ENCODE data around the gene STX2.

DNA sequence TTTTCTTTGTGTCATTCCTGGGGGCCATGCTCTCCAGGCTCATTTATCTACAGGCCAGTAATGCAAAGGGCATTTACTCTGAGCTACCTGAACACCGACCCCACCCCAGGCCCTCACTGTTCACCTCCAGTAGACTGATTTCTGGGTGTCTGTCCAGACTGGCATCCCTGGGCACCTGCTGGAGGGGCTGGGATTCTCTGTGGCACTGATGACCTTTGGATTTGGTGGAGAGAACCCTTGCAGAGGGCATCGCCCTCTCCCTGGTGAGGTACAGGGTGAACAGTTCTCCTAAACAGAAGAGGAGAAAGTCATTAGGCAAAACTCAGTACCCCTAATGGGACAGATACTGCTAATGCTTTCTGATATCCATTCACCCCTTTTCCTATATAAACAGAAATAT, 95.9 kb downstream of the STX2 start:
- TF ChIP-seq, protein P1, sequence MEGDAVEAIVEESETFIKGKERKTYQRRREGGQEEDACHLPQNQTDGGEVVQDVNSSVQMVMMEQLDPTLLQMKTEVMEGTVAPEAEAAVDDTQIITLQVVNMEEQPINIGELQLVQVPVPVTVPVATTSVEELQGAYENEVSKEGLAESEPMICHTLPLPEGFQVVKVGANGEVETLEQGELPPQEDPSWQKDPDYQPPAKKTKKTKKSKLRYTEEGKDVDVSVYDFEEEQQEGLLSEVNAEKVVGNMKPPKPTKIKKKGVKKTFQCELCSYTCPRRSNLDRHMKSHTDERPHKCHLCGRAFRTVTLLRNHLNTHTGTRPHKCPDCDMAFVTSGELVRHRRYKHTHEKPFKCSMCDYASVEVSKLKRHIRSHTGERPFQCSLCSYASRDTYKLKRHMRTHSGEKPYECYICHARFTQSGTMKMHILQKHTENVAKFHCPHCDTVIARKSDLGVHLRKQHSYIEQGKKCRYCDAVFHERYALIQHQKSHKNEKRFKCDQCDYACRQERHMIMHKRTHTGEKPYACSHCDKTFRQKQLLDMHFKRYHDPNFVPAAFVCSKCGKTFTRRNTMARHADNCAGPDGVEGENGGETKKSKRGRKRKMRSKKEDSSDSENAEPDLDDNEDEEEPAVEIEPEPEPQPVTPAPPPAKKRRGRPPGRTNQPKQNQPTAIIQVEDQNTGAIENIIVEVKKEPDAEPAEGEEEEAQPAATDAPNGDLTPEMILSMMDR (conservative IDR thresholded peaks at IDR 0.05 in 1 of 2, IDR thresholded peaks at IDR 0.05 in 1 of 2; ENCODE audit: low read depth in 1 of 2, low read length in 2 of 2), result no peak
- no peak for TF ChIP-seq EZH2 (IDR thresholded peaks at IDR 0.05; ENCODE audit: low read length, missing control alignments)
